Omental fat pad (tissue), 4 donors: ENCODE measurements around the gene RPGRIP1. TPM values are rescaled to one million over a fixed set of nuclear protein-coding genes. Genes with fewer than 3 reads are reported as not detected.

ENCODE experiments used
- ATAC-seq: fragments of 150-250 bp; one replicate; pipeline ENCODE4 v1.9.1; 2016; ENCODE audit warnings: mild to moderate bottlenecking, moderate library complexity; ENCODE audit not compliant: low FRiP score
- DNase-seq: peaks from one replicate; pipeline ENCODE4 v3.0.0-alpha.2; 2019; ENCODE audit warnings: low spot score
- total RNA-seq, 4 donors: library from RNA; depleted of rRNA; stranded (reverse); fragments of >200 nt; gene quantifications; one replicate each; pipeline ENCODE4 v1.1.0, GENCODE V29; 2016
- TF ChIP-seq, protein P1 (sequence below), 3 donors: fragments of 450-650 bp; IDR thresholded peaks; one replicate each; pipeline ENCODE4 v1.5.1; 2016 to 2017; ENCODE audit warnings: antibody characterized with exemption in 3 of 3, mild to moderate bottlenecking in 3 of 3, moderate library complexity in 2 of 3

RPGRIP1 gene
- total RNA-seq, 4 donors from 2014 or later, result 0.19 to 1.2 (median 0.53) TPM

GRCh38 chr14:21308132-21308478, 28.2 kb downstream of the RPGRIP1 start:
- ATAC-seq (no peak), DNase-seq (no peak)
- TF ChIP-seq, protein P1, sequence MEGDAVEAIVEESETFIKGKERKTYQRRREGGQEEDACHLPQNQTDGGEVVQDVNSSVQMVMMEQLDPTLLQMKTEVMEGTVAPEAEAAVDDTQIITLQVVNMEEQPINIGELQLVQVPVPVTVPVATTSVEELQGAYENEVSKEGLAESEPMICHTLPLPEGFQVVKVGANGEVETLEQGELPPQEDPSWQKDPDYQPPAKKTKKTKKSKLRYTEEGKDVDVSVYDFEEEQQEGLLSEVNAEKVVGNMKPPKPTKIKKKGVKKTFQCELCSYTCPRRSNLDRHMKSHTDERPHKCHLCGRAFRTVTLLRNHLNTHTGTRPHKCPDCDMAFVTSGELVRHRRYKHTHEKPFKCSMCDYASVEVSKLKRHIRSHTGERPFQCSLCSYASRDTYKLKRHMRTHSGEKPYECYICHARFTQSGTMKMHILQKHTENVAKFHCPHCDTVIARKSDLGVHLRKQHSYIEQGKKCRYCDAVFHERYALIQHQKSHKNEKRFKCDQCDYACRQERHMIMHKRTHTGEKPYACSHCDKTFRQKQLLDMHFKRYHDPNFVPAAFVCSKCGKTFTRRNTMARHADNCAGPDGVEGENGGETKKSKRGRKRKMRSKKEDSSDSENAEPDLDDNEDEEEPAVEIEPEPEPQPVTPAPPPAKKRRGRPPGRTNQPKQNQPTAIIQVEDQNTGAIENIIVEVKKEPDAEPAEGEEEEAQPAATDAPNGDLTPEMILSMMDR (IDR thresholded peaks at IDR 0.05), result no peak

- TF ChIP-seq, protein P1 (IDR thresholded peaks at IDR 0.05), result no peak
- ATAC-seq, result peak; percentile 95
- peak; percentile 36 for DNase-seq
Measured at GRCh38 chr14:21308479-21309237, 28.8 kb downstream of the RPGRIP1 start.

DNA sequence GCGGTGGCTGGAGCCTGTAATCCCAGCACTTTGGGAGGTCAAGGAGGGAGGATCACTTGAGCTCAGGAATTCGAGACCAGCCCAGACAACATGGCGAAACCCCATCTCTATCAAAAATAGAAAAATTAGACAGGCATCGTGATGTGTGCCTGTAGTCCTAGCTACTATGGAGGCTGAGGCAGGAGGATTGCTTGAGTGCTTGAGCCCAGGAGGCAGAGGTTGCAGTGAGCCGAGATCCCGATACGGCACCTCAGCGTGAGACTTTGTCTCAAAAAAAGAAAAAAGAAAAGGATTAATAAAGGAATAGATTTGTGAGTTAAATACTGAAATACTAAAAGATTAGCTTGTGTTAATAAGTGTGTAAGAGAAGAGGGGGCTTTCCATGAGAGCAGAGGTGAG, 29.4 kb downstream of the RPGRIP1 start:
- TF ChIP-seq, protein P1 (IDR thresholded peaks at IDR 0.05), result no peak
- ATAC-seq (peak; percentile 22), DNase-seq (no peak)

DNA sequence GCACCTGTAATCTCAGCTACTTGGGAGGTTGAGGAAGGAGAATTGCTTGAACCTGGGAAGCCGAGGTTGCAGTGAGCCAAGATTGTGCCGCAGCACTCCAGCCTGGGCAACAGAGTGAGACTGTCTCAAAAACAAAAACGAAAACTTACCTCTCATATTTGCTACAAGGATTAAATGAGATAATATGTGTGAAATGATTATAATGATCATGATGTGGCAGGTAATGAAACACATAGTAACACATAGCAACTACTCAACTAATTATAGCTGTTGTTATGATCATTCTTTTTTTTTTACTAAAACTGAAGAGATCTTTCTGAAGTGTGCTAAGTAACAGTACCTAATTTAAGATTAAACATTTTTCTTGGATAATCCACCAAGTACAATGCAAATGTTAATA, 30.1 kb downstream of the RPGRIP1 start:
- TF ChIP-seq, protein P1 (IDR thresholded peaks at IDR 0.05), result no peak
- DNase-seq (no peak), ATAC-seq (no peak)

- ATAC-seq (no peak), DNase-seq (no peak)
- TF ChIP-seq, protein P1 (IDR thresholded peaks at IDR 0.05), result no peak
Measured at GRCh38 chr14:21311614-21312013, 31.7 kb downstream of the RPGRIP1 start.

DNA sequence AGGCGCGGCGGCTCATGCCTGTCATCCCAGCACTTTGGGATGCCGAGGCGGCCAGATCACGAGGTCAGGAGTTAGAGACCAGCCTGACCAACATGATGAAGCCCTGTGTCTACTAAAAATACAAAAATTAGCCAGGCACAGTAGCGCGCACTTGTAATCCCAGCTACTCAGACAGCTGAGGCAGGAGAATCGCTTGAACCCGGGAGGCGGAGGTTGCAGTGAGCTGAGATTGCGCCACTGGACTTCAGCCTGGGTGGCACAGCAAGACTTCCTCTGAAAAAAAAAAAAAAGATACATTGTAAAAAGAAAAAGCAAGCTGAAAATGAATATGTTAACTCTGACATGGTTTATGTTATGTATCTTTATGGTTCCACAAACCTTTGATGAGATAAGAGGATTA, 33.6 kb downstream of the RPGRIP1 start:
- no peak for DNase-seq
- no peak for ATAC-seq
- TF ChIP-seq, protein P1 (IDR thresholded peaks at IDR 0.05), result no peak

DNA sequence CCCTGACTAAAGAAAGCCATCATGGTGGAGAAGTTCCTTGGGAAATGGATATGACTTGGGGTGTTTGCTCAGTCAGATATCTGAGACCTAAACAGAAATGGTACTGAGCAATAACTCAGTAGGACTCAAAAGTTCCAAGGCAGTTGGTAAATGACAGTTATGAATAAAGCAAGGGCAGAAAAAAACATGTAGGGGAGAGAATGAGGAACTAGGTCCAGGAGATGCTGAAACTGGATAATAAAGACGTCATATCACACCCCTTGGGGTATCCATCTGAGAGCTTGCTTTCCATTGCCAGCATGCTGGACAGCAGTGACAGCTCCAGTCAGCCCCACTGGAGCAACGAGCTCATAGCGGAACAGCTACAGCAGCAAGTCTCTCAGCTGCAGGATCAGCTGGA, 37.5 kb downstream of the RPGRIP1 start:
- TF ChIP-seq, protein P1 (IDR thresholded peaks at IDR 0.05), result no peak
- ATAC-seq, result peak; percentile 14
- no peak for DNase-seq
